B cell (primary cell): ENCODE results near the gene OXER1. TPM values are rescaled to one million over a fixed set of nuclear protein-coding genes. Genes with fewer than 3 reads are reported as not detected.

Experiments used
- ATAC-seq: fragments of 200-7000 bp; cut with Tn5 transposase; one replicate; pipeline ENCODE4 v1.10.0; 2021; ENCODE audit warnings: low read depth, mild to moderate bottlenecking, moderate number of reproducible peaks, moderate library complexity
- CTCF ChIA-PET: fragments of 350-600 bp; sonication (Branson Sonifier 250); formaldehyde crosslinking; loops from one replicate; lab custom pipeline; 2021; ENCODE audit warnings: antibody characterized with exemption, inconsistent platforms; lab: Charles Lee
- POLR2A ChIA-PET: fragments of 350-600 bp; sonication (Branson Sonifier 250); formaldehyde crosslinking; loops from one replicate; lab custom pipeline; 2021; ENCODE audit warnings: antibody characterized with exemption; lab: Charles Lee
- DNase-seq: peaks from one replicate; pipeline ENCODE4 v3.0.0; 2013
- H2AFZ ChIP-seq: 2 replicates; pipeline ENCODE4 v1.6.1; 2012; ENCODE audit warnings: mild to moderate bottlenecking, low read depth, low read length; ENCODE audit not compliant: insufficient read depth, poor library complexity, severe bottlenecking
- H3K27ac ChIP-seq, 2 donors: 1 replicate in 1 of 2; 2 replicates in 1 of 2; pipeline ENCODE4 v1.5.1; 2012 to 2013; ENCODE audit warnings: low read length in 2 of 2, mild to moderate bottlenecking in 2 of 2, moderate library complexity in 1 of 2
- H3K27me3 ChIP-seq, 4 experiments: fragments of 200-600 bp in 1 of 4; sonication (generic) in 1 of 4; replicated peaks in 1 of 4; 1 replicate in 2 of 4; 2 replicates in 2 of 4; pipeline versions ENCODE4 v1.6.1 to v1.7.0; 2013 to 2016; ENCODE audit warnings: low read length in 3 of 4, mild to moderate bottlenecking in 2 of 4, mixed read lengths in 1 of 4, moderate library complexity in 1 of 4; ENCODE audit not compliant: insufficient read depth in 4 of 4, control insufficient read depth in 3 of 4; ENCODE audit errors: control extremely low read depth in 1 of 4
- H3K36me3 ChIP-seq, 2 experiments: replicated peaks in 1 of 2; 1 replicate in 1 of 2; 2 replicates in 1 of 2; pipeline versions ENCODE4 v1.6.1 to v1.7.1; 2013; ENCODE audit warnings: low read length in 1 of 2; ENCODE audit not compliant: insufficient read depth in 2 of 2, control insufficient read depth in 1 of 2; ENCODE audit errors: control extremely low read depth in 1 of 2, extremely low read depth in 1 of 2
- H3K4me1 ChIP-seq, 2 donors: fragments of 200-600 bp in 1 of 2; sonication (generic) in 1 of 2; 1 replicate in 1 of 2; 2 replicates in 1 of 2; pipeline versions ENCODE4 v1.5.1 to v1.6.1; 2013 to 2017; ENCODE audit warnings: low read length in 2 of 2; ENCODE audit not compliant: control insufficient read depth in 2 of 2, insufficient read depth in 2 of 2
- H3K4me2 ChIP-seq: replicated peaks from 2 replicates; pipeline ENCODE3; 2012; ENCODE audit warnings: mild to moderate bottlenecking, low read depth, low read length; ENCODE audit not compliant: poor library complexity, severe bottlenecking
- H3K4me3 ChIP-seq, 5 experiments: fragments of 200-600 bp in 1 of 5; sonication (generic) in 1 of 5; 1 replicate in 3 of 5; 2 replicates in 2 of 5; pipeline versions ENCODE4 v1.5.1 to v1.7.0; 2011 to 2016; ENCODE audit warnings: low read length in 4 of 5, mild to moderate bottlenecking in 4 of 5, low read depth in 2 of 5, control low read depth in 1 of 5, moderate library complexity in 1 of 5; ENCODE audit not compliant: insufficient read depth in 1 of 5; ENCODE audit errors: control extremely low read depth in 1 of 5, extremely low read depth in 1 of 5
- H3K79me2 ChIP-seq: fragments of 200-600 bp; sonication (generic); one replicate; pipeline ENCODE4 v1.6.0; 2016; ENCODE audit warnings: low read length; ENCODE audit not compliant: control insufficient read depth, insufficient read depth
- H3K9ac ChIP-seq: fragments of 200-600 bp; sonication (generic); 2 replicates; pipeline ENCODE4 v1.6.1; 2017; ENCODE audit warnings: mild to moderate bottlenecking, low read length, moderate library complexity
- H3K9me3 ChIP-seq, 3 donors: one replicate each; pipeline versions ENCODE4 v1.6.1 to v1.7.1; 2013; ENCODE audit warnings: low read length in 2 of 3; ENCODE audit not compliant: control insufficient read depth in 2 of 3, insufficient read depth in 1 of 3; ENCODE audit errors: control extremely low read depth in 1 of 3
- H4K20me1 ChIP-seq: 2 replicates; pipeline ENCODE4 v1.6.0; 2012; ENCODE audit warnings: mild to moderate bottlenecking, low read length; ENCODE audit not compliant: insufficient read depth, control insufficient read depth, poor library complexity, severe bottlenecking
- H3K27ac Mint-ChIP-seq: one replicate; pipeline ENCODE4 v1.8.0; 2021; ENCODE audit warnings: mixed read lengths
- H3K27me3 Mint-ChIP-seq: one replicate; pipeline ENCODE4 v1.8.0; 2021; ENCODE audit warnings: mixed read lengths
- H3K4me1 Mint-ChIP-seq: one replicate; pipeline ENCODE4 v1.8.0; 2021; ENCODE audit warnings: mixed read lengths
- H3K4me3 Mint-ChIP-seq: one replicate; pipeline ENCODE4 v1.8.0; 2021; ENCODE audit warnings: mixed read lengths
- H3K9me3 Mint-ChIP-seq: one replicate; pipeline ENCODE4 v1.8.0; 2022; ENCODE audit warnings: mixed read lengths; ENCODE audit not compliant: insufficient read depth
- CTCF ChIP-seq: fragments of 200-600 bp; IDR thresholded peaks from one replicate; pipeline ENCODE4 v1.8.0; 2022; ENCODE audit warnings: antibody characterized with exemption, mild to moderate bottlenecking
- EZH2 ChIP-seq: IDR thresholded peaks from 2 replicates; pipeline ENCODE4 v1.6.1; 2012; ENCODE audit warnings: borderline replicate concordance, low read depth, mild to moderate bottlenecking, moderate library complexity, low read length; ENCODE audit not compliant: insufficient read depth, poor library complexity, severe bottlenecking
- WGBS: methylation state at CpG from one replicate; pipeline ENCODE4 v1.1.5; 2013; ENCODE audit warnings: missing lambda C conversion rate; ENCODE audit not compliant: insufficient coverage; 5-methylcytosine and 5-hydroxymethylcytosine counted together
- intact Hi-C: fragments of 100-400 bp; cut with micrococcal nuclease; formaldehyde crosslinking; loops from one replicate; pipeline ENCODE4 v1.10.0; 2022
- polyA plus RNA-seq: library from polyadenylated mRNA; depleted of rRNA; stranded (reverse); fragments of >200 nt; gene quantifications from 2 replicates; pipeline ENCODE4 v1.2.3, GENCODE V29; 2012
- total RNA-seq, 2 donors: library from RNA; stranded (reverse); fragments of 120-200 nt in 1 of 2; gene quantifications; 1 replicate in 1 of 2; 2 replicates in 1 of 2; pipeline versions ENCODE4 v1.2.3 to v1.2.4, GENCODE V29; 2013 to 2022

The OXER1 gene
- total and polyA plus RNA-seq, 2 donors (not counting 1 experiment from before 2014, with no cell fraction given), result 3.2 to 3.3 TPM

- Histone ChIP-seq H3K4me3 (no peak overlapping the region), H3K79me2 (no peaks in the 10 kb centered on the region), H3K4me1 (peaks cover 0 to 8% of the 10 kb centered on the region in 2 donors), H3K9ac (no peak overlapping the region), H3K27ac (no peak overlapping the region), H3K36me3 (no peaks in the 10 kb centered on the region), H2AFZ (no peak overlapping the region), H4K20me1 (no peaks in the 10 kb centered on the region), H3K27me3 (no peaks in the 10 kb centered on the region), H3K9me3 (no peaks in the 10 kb centered on the region), H3K4me2 (no peak overlapping the region)
- Mint-ChIP-seq H3K27me3 (no peaks in the 10 kb centered on the region), H3K27ac (no peak overlapping the region), H3K9me3 (no peaks in the 10 kb centered on the region), H3K4me1 (peaks cover 14% of the 10 kb centered on the region), H3K4me3 (no peak overlapping the region)
- no CpG with 5 or more reads among the region's 4 CpGs for WGBS
- ChIA-PET CTCF (interaction anchor here (1.8 to 2.1 kb wide), 2 partner anchors 10 to 28 kb away, joined by 4 to 9 read pairs; no protein-coding TSS in a partner anchor), POLR2A (interaction anchor here (1.5 kb wide), 1 partner anchor 10 kb away, joined by 6 read pairs; no protein-coding TSS in a partner anchor)
- intact Hi-C loops, result no loop called here
- TF ChIP-seq EZH2, result no peak
- no peak for TF ChIP-seq CTCF
- ATAC-seq, result no peak
- DNase-seq, result no peak
Observed at GRCh38 chr2:42799881-42800280, 35.9 kb upstream of the OXER1 start.

GRCh38 chr2:42797281-42797680 lies 33.3 kb upstream of the OXER1 start:
- Histone ChIP-seq H3K4me2 (no peak overlapping the region), H3K27me3 (no peaks in the 10 kb centered on the region), H3K9ac (no peak overlapping the region), H3K36me3 (no peaks in the 10 kb centered on the region), H3K4me1 (peaks cover 12 to 27% of the 10 kb centered on the region in 2 donors), H3K4me3 (no peak overlapping the region), H2AFZ (no peak overlapping the region), H3K79me2 (peaks cover 6% of the 10 kb centered on the region), H4K20me1 (no peaks in the 10 kb centered on the region), H3K9me3 (no peaks in the 10 kb centered on the region), H3K27ac (no peak overlapping the region)
- intact Hi-C loops, result no loop called here
- ATAC-seq (no peak), DNase-seq (no peak)
- TF ChIP-seq CTCF (no peak), EZH2 (no peak)
- peaks cover 32% of the 10 kb centered on the region for H3K4me1 Mint-ChIP-seq
- ChIA-PET POLR2A (interaction anchor here (6.5 kb wide), 1 partner anchor 13 kb away, joined by 82 read pairs; no protein-coding TSS in a partner anchor), CTCF (no interaction called here)
- H3K9me3 Mint-ChIP-seq, result no peaks in the 10 kb centered on the region
- H3K4me3 Mint-ChIP-seq, result no peak overlapping the region
- H3K27ac Mint-ChIP-seq, result no peak overlapping the region
- 77% methylated on average over 6 of the region's 6 CpGs for WGBS
- no peaks in the 10 kb centered on the region for H3K27me3 Mint-ChIP-seq
